HG03159 (cell line): ENCODE measurements around the gene SSNA1.

Experiments used
- ATAC-seq: cut with Tn5 transposase; IDR thresholded peaks from one replicate; pipeline ENCODE4 v1.9.1; 2021; ENCODE audit warnings: mild to moderate bottlenecking, moderate library complexity; ENCODE audit not compliant: unreplicated experiment

Gene SSNA1

DNA sequence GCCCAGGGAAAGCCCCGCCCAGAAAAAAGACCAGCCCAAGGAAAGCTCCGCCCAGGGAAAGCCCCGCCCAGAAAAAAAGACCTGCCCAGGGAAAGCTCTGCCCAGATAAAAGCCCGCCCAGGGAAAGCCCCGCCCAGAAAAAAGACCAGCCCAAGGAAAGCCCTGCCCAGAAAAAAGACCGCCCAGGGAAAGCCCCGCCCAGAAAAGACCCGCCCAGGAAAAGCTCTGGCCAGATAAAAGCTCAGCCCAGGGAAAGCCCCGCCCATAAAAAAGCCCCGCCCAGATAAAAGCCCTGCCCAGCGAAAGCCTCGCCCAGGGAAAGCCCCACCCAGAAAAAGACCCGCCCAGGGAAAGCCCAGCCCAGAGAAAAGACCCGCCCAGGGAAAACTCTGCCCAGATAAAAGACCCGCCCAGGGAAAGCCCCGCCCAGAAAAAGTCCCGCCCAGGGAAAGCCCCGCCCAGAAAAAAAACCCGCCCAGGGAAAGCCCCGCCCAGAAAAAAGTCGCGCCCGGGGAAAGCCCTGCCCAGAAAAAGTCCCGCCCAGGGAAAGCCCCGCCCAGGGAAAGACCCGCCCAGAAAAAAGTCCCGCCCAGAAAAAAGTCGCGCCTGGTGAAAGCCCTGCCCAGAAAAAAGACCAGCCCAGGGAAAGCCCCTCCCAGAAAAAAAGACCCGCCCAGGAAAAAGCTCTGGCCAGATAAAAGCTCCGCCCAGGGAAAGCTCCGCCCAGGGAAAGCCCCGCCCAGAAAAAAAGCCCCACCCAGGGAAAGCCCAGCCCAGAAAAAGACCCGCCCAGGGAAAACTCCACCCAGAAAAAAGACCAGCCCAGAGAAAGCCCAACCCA lies 37.6 kb upstream of the SSNA1 start:
- ATAC-seq: peak; percentile 48

DNA sequence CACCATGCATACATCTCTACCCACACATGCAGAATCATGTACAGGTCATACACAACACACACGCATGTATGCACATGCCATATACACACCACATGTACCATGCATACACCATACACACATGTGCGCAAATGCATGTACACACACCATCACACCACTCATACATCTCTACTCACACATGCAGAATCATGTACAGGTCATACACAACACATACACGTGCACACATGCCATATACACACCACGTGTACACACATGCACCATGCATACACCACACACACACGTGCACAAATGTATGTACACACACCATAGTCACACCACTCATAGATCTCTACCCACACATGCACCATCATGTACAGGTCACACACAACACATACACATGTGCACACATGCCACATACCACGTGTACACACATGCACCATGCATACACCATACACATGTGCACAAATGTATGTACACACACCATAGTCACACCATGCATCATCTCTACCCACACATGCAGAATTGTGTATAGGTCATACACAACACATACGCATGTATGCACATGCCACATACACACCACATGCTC lies 35.6 kb upstream of the SSNA1 start:
- ATAC-seq: no peak

DNA sequence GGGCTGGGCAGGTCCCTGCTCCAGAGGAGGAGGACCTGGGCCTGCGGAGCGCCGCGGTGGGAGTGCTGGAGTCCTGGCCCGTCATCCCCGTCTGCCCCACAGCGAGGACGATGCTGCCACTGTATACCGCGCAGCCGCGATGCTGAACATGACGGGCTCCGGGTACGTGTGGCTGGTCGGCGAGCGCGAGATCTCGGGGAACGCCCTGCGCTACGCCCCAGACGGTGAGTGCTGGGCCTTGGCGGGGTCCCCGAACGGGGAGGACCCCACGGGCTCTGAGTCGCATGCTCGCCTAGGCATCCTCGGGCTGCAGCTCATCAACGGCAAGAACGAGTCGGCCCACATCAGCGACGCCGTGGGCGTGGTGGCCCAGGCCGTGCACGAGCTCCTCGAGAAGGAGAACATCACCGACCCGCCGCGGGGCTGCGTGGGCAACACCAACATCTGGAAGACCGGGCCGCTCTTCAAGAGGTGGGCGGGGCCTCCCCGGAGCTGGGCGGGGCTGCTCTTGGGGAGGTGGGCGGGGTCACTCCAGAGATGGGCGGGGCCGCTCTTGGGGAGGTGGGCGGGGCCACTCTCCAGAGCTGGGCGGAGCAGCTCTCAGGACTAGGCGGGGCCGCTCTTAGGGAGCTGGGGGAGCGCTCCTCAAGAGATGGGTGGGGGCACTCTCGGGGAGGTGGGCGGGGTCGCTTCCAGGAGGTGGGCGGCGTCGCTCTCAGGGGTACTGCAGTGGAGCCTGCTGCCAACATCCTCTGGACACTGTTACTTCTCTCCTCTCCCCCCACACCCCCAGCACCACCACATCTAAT lies 31.7 kb upstream of the SSNA1 start:
- ATAC-seq: no peak

DNA sequence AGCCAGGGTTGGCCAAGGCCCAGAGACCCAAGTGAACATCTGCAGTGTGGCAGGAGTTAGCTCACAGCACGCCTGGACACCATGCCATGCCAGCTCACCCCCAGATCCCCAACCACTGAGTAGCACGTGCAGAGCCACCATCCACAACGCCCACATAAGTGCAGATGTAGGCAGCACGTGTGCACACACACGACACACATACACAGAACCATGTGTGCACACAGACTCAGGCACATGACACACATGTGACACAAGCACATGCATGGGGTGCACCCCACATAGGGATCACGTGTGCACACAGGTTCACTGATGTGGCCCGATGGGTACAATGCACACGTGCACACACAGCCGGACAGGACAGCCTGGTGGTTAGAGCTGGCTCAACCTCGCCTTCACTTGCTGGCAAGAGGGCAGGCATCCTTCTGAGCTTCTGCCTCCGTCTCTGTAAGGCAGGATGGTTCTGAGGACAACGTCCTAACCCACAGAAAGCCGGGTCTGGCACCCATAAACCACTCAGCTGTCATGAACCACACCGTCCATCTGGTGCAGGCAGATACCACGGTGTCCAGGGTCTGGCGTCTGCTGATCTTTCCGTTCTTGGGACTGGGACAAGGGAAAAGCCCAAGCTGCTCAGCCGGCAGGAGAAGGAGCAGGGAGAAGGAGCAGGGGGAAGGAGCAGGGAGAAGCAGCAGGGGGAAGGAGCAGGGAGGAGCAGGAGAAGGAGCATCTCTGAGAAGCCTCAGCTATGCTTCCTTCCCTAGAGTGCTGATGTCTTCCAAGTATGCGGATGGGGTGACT lies 30.7 kb upstream of the SSNA1 start:
- no peak for ATAC-seq

DNA sequence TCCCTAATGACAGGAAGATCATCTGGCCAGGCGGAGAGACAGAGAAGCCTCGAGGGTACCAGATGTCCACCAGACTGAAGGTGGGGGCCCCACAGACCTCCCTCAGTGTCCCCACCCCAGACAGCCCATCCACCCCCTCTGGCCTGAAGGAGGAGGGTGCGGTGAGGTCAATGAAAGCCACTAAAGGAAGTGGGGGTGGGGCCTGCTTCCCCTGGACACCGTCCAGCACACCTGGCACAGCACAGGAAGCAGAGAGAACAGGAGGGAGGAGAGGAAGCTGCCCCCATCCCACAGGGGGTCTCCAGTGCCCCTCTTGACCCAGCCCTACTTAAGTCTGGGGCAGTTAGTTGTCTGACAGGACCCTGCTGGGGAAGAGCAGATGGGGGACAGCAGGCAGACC lies 29.9 kb upstream of the SSNA1 start:
- ATAC-seq: no peak

DNA sequence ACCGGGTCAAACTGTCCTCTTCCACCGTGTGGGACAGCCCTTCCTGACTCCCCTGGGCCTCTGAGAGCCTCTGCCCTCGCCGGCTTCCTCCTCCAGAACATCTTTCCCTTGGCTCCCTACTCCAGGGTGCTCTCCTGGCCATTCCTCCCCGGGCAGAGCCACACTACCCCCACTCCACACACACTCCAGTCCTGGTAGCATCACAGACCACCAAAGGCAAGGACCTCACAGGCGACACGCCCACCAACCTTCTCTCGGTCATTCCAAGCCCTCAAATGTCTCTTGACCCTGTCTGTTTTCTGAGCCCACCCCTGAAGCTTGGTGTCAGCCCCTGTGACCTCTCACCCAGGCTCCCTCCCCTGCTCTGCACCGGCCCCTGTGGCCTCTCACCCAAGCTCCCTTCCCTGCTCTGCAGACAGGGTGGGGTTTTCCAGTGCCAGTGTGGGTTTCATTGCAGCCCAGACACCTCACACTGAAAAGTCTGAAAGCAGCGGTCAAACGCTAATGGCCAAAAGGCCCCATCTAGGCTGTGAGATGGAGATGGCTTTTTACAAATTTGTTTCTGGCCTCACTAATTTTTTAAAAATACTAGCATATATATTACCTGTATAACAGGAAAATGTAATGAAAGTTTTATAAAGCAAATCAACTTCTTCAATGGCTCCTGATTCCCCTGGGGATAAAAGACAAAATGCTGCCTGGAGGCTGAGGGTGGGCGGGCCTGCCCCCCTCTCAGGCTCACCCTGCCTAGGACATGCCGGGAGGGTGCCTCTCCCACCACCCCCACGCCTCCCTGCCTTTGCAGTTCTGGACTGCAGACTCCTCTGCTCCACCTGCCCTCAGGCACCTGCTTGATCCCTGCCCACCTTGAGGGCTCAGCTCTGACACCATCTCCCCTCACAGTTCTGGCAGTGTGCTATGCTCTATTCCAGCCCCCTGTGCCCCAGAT lies 29.1 kb upstream of the SSNA1 start:
- ATAC-seq: no peak

DNA sequence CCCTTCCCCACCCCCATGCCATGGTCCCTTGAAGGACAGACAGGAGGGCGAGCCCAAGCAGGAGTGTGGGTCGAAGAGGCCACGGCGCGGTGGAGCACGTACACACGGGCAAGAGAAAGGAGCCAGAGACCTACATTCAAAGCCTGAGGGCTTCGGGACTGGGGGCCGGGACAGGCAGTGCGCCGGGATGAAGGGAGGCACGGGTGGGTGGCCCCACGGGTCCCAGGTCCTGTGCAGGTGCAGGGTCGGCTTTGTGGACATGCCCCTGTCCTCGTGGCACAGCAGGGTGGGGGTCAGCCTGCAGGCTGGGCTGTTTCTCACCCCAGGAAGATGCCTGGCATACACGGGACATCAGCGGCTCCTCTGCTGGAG lies 28.4 kb upstream of the SSNA1 start:
- ATAC-seq: no peak

DNA sequence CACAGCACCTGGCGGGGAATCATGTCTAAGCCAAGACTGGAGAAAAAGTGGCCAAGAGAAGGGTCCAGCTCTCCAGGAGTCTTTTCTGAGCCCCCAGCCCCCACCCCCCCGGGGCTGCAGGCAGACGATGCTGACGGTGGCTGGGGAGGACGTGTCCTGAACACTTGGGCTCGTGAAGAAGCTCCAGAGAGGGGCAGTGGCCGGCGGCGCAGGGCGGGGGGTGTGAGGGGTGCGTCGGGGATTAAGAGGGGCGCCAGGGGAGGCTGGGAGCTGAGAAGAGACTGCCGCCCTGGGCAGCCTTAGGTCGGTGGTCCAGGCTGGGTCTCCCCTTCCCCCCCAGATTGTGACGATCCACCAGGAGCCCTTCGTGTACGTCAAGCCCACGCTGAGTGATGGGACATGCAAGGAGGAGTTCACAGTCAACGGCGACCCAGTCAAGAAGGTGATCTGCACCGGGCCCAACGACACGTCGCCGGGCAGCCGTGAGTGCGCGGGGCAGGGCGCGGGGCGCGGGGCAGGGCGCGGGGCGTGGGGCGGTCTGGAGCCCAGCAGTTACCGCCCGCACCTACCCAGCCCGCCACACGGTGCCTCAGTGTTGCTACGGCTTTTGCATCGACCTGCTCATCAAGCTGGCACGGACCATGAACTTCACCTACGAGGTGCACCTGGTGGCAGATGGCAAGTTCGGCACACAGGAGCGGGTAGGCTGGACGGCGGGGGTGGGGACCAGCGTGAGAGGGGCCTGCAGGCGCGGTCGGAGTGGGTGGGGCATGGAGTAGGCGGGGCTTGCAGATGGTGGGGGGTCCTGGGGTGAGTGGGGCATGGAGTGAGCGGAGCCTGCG lies 27.5 kb upstream of the SSNA1 start:
- no peak for ATAC-seq

DNA sequence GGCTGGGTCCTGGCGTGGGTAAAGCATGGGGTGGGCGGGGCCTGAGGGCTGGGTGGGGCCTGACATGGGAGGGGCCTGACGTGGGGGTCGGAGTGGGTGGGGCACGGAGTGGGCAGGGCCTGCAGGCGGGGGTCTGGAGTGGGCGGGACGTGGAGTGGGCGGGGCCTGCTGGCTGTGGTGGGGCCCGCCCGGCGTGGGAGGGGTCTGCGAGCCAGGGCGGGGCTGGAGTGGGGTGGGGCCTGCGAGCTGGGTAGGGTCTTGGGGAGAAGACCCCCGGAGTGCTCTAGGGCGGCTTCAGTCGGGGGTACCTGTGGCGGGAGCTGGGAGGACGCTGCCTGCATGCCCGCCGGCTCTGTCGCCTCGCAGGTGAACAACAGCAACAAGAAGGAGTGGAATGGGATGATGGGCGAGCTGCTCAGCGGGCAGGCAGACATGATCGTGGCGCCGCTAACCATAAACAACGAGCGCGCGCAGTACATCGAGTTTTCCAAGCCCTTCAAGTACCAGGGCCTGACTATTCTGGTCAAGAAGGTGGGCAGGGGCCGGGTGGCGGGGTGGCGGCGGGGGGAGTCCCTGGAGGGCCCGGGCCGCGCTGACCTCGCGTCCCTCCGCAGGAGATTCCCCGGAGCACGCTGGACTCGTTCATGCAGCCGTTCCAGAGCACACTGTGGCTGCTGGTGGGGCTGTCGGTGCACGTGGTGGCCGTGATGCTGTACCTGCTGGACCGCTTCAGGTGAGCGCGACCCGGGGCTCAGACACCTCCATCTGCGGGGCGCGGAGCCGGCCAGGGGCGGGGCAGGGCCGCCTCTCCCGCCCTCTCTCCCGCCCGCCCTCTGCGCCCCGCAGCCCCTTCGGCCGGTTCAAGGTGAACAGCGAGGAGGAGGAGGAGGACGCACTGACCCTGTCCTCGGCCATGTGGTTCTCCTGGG lies 26.7 kb upstream of the SSNA1 start:
- ATAC-seq: no peak

DNA sequence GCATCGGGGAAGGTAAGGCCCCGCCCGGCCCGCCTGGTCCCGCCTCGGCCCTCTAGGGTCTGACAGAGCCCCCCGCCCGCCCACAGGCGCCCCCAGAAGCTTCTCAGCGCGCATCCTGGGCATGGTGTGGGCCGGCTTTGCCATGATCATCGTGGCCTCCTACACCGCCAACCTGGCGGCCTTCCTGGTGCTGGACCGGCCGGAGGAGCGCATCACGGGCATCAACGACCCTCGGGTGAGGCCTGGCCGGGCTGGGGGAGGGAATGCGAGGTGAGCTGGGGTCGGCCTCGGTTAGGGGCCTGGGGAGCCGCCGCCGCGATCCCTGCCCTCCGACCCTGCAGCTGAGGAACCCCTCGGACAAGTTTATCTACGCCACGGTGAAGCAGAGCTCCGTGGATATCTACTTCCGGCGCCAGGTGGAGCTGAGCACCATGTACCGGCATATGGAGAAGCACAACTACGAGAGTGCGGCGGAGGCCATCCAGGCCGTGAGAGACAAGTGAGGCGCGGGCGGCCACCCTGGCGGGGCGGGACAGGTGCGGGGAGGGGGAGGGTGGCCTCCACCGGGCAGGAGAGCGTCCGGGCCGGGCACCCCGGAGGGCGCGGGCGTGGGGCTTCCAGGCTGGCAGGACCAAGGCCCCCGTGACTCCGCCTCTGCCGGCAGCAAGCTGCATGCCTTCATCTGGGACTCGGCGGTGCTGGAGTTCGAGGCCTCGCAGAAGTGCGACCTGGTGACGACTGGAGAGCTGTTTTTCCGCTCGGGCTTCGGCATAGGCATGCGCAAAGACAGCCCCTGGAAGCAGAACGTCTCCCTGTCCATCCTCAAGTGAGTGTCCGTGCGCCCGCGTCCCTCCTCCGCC lies 25.7 kb upstream of the SSNA1 start:
- ATAC-seq: no peak

DNA sequence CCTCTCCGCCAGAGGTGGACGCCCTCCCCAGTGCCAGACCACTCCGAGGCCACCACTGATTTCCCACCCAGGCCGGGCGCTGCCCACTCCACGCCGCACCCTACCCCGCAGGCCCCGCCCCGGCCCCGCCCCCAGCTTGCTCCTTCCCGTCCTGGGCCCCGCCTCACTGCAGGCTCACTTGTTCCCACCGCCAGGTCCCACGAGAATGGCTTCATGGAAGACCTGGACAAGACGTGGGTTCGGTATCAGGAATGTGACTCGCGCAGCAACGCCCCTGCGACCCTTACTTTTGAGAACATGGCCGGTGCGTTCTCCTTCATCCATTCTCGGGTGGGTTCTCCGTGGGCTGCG lies 25.1 kb upstream of the SSNA1 start:
- ATAC-seq: no peak

DNA sequence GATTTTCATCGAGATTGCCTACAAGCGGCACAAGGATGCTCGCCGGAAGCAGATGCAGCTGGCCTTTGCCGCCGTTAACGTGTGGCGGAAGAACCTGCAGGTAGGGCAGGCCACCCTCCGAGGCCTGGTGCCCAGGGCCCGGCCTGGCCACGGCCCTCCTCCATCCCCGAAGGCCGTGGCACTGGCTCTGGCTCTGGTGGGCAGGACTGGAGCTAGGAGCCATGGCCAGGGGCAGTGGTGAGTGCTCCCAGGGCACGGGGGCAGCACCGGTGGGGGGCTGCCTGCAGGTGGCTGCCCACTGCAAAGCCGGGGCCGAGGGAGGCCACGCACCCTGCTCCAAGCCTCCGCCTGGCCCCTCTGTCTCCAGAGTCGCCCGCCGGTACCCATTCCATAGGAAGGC lies 24.7 kb upstream of the SSNA1 start:
- ATAC-seq: no peak

DNA sequence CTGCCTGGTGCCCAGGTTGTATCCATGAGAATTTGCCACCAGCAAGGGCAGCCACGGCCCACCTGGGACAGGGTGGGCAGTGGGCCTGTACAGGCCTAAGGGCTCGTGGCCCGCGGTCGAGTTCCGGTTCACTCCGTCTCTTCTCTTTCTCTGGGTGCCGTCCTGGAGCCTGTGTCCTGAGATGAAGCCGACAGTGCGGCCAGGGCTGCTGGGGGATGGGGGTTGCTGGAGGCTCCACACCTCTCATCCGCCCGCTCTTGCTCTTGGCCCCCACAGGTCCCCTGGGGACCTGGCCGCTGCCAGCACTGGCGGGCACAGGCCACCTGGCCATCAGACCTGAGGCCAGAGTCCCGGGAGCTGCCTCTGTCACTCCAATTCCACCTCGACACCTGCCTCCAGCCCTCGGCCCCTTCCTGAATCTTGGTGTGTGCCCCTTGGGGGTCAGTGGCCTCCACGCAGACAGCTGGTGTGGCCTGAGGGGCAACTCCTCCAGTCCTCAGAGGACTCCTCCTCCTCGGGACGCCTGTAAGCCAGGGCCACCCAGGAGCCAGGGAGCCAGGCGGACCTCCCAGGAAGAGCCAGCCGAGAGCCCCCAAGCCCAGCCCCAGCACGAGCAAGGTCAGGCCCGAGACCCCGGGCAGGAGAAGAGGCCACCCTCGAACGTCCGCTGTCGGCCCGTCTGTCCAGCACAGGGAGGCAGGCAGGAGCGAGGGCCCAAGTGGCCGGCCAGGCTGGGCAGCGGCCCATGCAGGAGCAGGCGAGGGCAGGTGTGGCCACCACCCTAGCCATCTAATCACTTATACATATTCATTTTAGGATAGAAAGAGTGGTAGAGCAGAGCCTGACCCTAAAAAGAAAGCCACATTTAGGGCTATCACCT lies 23.9 kb upstream of the SSNA1 start:
- ATAC-seq: no peak

DNA sequence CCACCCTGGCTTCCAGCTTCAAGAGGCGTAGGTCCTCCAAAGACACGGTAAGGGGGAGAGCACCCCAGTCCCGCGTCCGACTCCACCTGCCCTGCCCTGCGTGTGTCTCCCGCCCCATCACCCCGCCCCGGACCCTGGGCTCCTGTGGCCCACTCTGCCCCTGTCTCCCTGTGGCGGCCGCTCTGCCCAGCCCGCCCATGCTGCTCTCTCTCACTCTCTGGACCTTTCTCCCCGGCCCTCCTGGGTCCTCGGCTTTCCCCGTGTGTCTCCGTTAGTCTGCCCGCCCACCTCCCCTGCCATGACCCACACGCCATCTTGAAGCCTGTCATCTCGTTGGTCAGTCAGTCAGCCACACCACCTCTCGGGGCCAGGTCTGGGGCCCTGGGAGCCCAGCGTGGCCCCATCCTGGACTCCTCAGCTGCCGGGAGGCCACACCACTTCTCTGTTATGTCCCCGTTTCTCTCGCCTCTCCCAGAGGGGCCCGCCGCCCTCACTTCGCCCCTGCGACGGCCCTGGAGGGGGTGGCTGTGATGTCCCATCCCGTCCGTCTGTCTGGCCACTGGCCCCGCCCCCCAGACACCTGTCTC lies 23.1 kb upstream of the SSNA1 start:
- ATAC-seq: no peak

DNA sequence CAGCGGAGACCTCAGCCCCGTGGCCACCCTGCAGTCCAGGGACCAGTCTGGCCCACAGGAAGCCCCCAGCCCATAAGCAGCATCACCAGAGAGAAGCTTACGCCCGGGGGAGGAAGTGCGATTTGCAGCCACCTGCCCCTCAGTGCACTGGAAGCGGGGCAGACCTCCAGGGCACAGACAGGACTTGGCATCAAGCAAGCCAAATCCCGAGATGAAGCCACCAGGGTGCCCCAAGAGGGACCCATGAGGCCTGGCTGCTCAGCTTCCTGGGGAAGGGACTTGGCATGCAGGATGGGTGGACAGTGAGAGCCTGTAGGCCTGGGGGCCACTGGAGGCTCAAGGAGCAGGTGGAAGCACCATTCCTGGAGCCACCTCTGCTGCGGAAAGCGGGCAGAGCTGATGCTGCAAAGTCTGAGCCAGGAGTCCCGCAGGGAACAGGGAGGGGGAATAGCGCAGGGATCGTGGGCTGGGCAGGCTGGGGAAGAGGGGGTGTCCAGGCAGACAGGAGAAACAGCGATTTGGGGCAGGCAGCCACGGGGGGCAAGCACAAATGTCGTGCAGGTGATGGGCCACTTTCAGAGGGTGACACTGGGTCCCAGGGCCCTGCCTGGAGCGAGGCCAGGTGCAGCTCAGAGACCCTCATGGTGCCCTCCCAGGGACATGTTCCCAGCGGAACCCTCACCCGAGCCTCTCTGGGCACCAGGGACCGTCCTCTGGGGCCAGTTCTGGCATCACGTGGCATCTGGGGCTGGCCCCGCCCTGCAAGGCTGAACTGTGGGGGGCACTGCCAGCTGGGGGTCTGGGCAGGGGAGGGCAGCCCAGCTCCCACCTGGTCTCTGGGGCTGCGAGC lies 21.9 kb upstream of the SSNA1 start:
- ATAC-seq: no peak
